Gastroesophageal sphincter (tissue), 4 donors: ENCODE measurements around the gene IFNW1. TPM values are rescaled to one million over a fixed set of nuclear protein-coding genes. Genes with fewer than 3 reads are reported as not detected.

Source experiments
- ATAC-seq: fragments of 150-250 bp; one replicate; pipeline ENCODE4 v1.9.1; 2016; ENCODE audit warnings: mild to moderate bottlenecking, moderate library complexity
- H3K27ac ChIP-seq, 4 donors: fragments of 200-600 bp; sonication (generic) in 3 of 4; 1 replicate in 3 of 4; 2 replicates in 1 of 4; pipeline ENCODE4 v1.5.1; 2016 to 2019
- H3K27me3 ChIP-seq: fragments of 200-600 bp; sonication (generic); one replicate; pipeline ENCODE4 v1.5.1; 2019
- H3K36me3 ChIP-seq, 2 donors: fragments of 200-600 bp; sonication (generic); one replicate each; pipeline ENCODE4 v1.5.1; 2019; ENCODE audit warnings: control low read depth in 1 of 2
- H3K4me1 ChIP-seq, 3 donors: fragments of 200-600 bp; sonication (generic); 1 replicate in 2 of 3; 2 replicates in 1 of 3; pipeline ENCODE4 v1.5.1; 2016 to 2019; ENCODE audit warnings: control low read depth in 2 of 3
- H3K4me3 ChIP-seq, 2 donors: fragments of 200-600 bp; sonication (generic); one replicate each; pipeline ENCODE4 v1.5.1; 2019; ENCODE audit warnings: mild to moderate bottlenecking in 1 of 2, moderate library complexity in 1 of 2
- H3K9me3 ChIP-seq, 3 donors: fragments of 200-600 bp; sonication (generic); one replicate each; pipeline ENCODE4 v1.5.1; 2017 to 2019; ENCODE audit warnings: control low read depth in 2 of 3
- EP300 ChIP-seq: sonication (generic); formaldehyde crosslinking; IDR thresholded peaks from one replicate; pipeline ENCODE4 v1.6.1; 2017; ENCODE audit warnings: antibody characterized with exemption, mild to moderate bottlenecking
- POLR2A ChIP-seq, 2 donors: fragments of 450-650 bp; IDR thresholded peaks; one replicate each; pipeline ENCODE4 v1.6.1; 2017; ENCODE audit warnings: antibody characterized with exemption in 2 of 2, mild to moderate bottlenecking in 2 of 2, moderate library complexity in 1 of 2
- POLR2AphosphoS5 ChIP-seq: sonication (generic); formaldehyde crosslinking; IDR thresholded peaks from one replicate; pipeline ENCODE4 v1.6.1; 2017; ENCODE audit warnings: antibody characterized with exemption
- WGBS, 2 donors: methylation state at CpG; one replicate each; pipeline ENCODE4 v1.1.5; 2018; ENCODE audit warnings: low coverage in 1 of 2; 5-methylcytosine and 5-hydroxymethylcytosine counted together
- total RNA-seq, 4 donors: library from RNA; depleted of rRNA; stranded (reverse); fragments of >200 nt; gene quantifications; one replicate each; pipeline ENCODE4 v1.1.0, GENCODE V29; 2016
- TF ChIP-seq, protein P1 (sequence below), 4 experiments: fragments of 200-600 bp in 2 of 4; fragments of 450-650 bp in 2 of 4; sonication (generic) in 1 of 4; IDR thresholded peaks; one replicate each; pipeline ENCODE4 v1.5.1; 2017 to 2019; ENCODE audit warnings: antibody characterized with exemption in 4 of 4, mild to moderate bottlenecking in 2 of 4, moderate library complexity in 2 of 4

The IFNW1 gene
- total RNA-seq, 4 donors from 2014 or later: not detected

DNA sequence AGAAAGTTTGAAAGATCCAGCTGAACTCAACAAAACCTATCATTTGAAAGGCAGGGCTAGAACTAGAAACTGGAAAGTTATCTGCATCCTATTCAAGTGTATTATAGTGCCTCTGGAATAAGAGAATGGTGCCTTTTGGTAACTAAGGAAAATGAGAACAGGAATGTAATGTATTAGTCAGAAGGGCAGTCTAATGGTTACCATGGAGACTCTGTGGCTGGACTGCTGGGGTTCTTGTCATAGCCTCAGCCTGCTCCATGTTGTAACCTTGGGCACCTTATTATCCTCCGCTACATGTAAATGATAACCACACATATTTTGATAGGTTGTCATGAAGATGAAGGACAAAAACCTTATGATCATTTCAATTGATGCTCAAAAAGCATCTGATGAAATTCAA is 39.3 kb downstream of the IFNW1 start:
- H3K27ac ChIP-seq: no peak overlapping the region

DNA sequence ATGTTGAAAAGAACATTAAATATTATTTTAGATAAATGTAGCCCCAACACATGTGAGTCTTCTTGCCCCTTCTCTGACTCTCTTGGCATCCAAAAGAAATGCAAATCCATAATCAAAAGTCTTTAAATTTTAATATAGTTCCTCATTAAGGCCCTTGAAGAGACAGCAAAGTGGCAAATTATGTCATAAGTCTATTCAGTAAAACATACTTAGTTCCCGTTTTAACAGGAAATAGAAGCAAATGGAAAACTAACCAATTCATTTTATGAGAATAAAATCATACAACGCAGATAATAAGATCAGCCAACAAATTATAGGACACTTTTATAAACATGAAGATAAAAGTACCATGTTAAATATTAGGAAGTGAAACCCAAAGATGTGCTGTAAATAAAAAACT is 43.8 kb downstream of the IFNW1 start:
- no peaks in the 10 kb centered on the region for H3K36me3 ChIP-seq
- 68 to 93% methylated on average over 2 of the region's 2 CpGs for WGBS, 2 donors
- H3K9me3 ChIP-seq: no peaks in the 10 kb centered on the region
- H3K27me3 ChIP-seq: no peaks in the 10 kb centered on the region
- TF ChIP-seq EP300 (no peak), POLR2AphosphoS5 (no peak), POLR2A (IDR thresholded peaks at IDR 0.05) (no peak)
- TF ChIP-seq, protein P1, sequence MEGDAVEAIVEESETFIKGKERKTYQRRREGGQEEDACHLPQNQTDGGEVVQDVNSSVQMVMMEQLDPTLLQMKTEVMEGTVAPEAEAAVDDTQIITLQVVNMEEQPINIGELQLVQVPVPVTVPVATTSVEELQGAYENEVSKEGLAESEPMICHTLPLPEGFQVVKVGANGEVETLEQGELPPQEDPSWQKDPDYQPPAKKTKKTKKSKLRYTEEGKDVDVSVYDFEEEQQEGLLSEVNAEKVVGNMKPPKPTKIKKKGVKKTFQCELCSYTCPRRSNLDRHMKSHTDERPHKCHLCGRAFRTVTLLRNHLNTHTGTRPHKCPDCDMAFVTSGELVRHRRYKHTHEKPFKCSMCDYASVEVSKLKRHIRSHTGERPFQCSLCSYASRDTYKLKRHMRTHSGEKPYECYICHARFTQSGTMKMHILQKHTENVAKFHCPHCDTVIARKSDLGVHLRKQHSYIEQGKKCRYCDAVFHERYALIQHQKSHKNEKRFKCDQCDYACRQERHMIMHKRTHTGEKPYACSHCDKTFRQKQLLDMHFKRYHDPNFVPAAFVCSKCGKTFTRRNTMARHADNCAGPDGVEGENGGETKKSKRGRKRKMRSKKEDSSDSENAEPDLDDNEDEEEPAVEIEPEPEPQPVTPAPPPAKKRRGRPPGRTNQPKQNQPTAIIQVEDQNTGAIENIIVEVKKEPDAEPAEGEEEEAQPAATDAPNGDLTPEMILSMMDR (IDR thresholded peaks at IDR 0.05): no peak
- H3K4me1 ChIP-seq: peaks cover 9 to 19% (median 10%) of the 10 kb centered on the region in 3 donors
- no peak for ATAC-seq
- no peak overlapping the region for H3K4me3 ChIP-seq
- no peak overlapping the region for H3K27ac ChIP-seq

More for the DNA sequence above, 39.3 kb downstream of the IFNW1 start:
- no peak overlapping the region for H3K4me3 ChIP-seq
- WGBS, 2 donors: 83 to 100% methylated on average over 1 of the region's 1 CpG
- TF ChIP-seq, protein P1 (IDR thresholded peaks at IDR 0.05): no peak
- TF ChIP-seq POLR2A (IDR thresholded peaks at IDR 0.05): no peak
- TF ChIP-seq POLR2AphosphoS5: no peak
- TF ChIP-seq EP300: no peak
- H3K27me3 ChIP-seq: no peaks in the 10 kb centered on the region
- no peaks in the 10 kb centered on the region for H3K9me3 ChIP-seq
- no peak for ATAC-seq
- H3K36me3 ChIP-seq: no peaks in the 10 kb centered on the region
- peaks cover 0 to 2% (median 0%) of the 10 kb centered on the region in 3 donors for H3K4me1 ChIP-seq

DNA sequence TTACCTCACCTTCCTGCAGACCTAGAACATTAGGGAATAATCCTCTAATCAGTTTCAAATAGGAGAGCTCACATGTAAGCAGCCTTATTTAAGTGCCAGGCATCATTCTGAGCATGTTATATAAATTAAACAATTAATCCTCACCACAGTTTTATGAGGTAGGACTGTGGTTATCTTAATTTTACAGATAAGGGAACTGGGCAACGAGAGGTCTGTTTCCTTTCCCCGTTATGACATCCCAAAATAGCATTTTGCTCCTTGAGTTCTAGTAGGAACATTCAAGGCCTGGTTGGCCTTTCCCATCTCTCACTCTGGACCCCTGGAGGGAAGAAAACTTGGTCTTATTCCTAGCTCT is 44.8 kb downstream of the IFNW1 start:
- H3K4me3 ChIP-seq: peak overlapping the region in 1 of 2 donors; percentile 29
- H3K36me3 ChIP-seq: no peaks in the 10 kb centered on the region
- 8 to 75% methylated on average over 2 of the region's 2 CpGs for WGBS, 2 donors
- peak; percentile 16 for ATAC-seq
- no peaks in the 10 kb centered on the region for H3K9me3 ChIP-seq
- H3K4me1 ChIP-seq: peaks cover 9 to 19% (median 10%) of the 10 kb centered on the region in 3 donors
- peak overlapping the region; percentile 65 to 73 (median 72) for H3K27ac ChIP-seq
- TF ChIP-seq EP300 (no peak), POLR2A (IDR thresholded peaks at IDR 0.05) (no peak), POLR2AphosphoS5 (no peak)
- TF ChIP-seq, protein P1 (IDR thresholded peaks at IDR 0.05): no peak
- H3K27me3 ChIP-seq: no peaks in the 10 kb centered on the region

DNA sequence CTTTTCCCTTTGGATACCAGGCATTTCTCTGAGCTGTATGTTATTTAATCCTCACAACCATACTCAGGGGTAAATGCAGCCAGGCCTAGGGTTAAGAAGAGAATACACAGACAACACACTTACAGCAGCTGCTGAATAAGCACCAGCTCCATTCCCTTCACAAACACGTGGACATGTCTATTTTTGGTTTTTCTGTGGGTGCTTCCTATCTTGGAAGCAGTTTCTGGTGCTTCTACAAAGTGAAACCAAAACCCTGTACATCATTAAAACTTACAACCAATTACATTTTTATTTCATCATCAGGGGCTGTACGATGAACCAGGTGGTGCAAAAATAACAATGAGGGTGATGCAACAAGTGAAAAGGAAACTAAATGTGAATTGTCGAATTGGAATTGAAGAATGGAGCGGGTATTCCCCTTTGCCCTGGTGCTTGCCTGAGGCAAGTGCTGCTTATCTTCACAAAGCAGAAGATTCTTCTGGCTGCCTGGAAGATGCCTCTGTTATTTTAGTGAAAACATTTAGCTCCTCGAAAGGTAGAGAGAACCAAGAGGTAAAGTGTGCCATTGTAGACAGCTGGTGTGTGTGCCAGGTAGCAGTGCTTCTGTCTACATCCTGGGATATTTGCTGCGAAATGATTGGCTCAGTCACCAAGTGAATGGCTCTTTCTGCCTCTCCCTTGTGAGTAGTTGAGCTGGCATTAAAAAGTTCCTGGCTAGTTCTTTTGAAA is 45.3 kb downstream of the IFNW1 start:
- Histone ChIP-seq H3K4me1 (peaks cover 9 to 19% (median 10%) of the 10 kb centered on the region in 3 donors), H3K27ac (peak overlapping the region; percentile 65 to 73 (median 72)), H3K4me3 (peak overlapping the region; percentile 29 to 34), H3K9me3 (no peaks in the 10 kb centered on the region), H3K36me3 (no peaks in the 10 kb centered on the region), H3K27me3 (no peaks in the 10 kb centered on the region)
- TF ChIP-seq POLR2AphosphoS5 (peak; percentile 34), POLR2A (IDR thresholded peaks at IDR 0.05) (no peak), EP300 (no peak)
- TF ChIP-seq, protein P1 (IDR thresholded peaks at IDR 0.05): peak in 1 of 4 experiments; percentile 17
- ATAC-seq: peak; percentile 68
- WGBS, 2 donors: 28 to 38% methylated on average over 6 of the region's 6 CpGs

DNA sequence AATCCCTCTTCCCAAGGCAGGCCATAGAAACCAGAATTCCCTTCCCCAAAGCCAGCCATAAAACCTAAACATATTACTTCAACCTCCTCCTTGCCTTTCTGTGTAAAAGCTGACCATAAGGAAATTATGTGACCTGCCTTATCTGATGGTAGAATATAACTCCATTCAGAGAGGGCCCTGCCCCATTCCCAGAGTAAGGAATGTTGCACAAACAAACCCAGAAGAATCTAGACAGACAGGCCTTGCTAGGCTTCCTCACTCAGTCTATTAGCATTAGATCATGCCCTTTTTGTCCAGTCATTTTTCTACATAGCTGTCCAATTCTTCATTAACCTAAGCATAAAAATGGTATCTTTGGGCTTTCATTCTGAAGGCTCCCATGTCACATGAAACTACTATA is 46.1 kb downstream of the IFNW1 start:
- no peaks in the 10 kb centered on the region for H3K36me3 ChIP-seq
- no peak for ATAC-seq
- H3K4me1 ChIP-seq: peaks cover 9 to 19% (median 10%) of the 10 kb centered on the region in 3 donors
- H3K27me3 ChIP-seq: no peaks in the 10 kb centered on the region
- no peak overlapping the region for H3K4me3 ChIP-seq
- TF ChIP-seq EP300: no peak
- TF ChIP-seq POLR2AphosphoS5: no peak
- no peak for TF ChIP-seq POLR2A (IDR thresholded peaks at IDR 0.05)
- TF ChIP-seq, protein P1 (IDR thresholded peaks at IDR 0.05): no peak
- peak overlapping the region in 2 of 4 donors; percentile 65 to 73 for H3K27ac ChIP-seq
- no peaks in the 10 kb centered on the region for H3K9me3 ChIP-seq
